GM06990 (cell line): Measurements from ENCODE around the gene CCDC196.
"Not testable (repeated sequence)": the region's sequence is repeated elsewhere in the genome, so short reads cannot be mapped to it uniquely, and the experiment has no call there.

Experiments
- DNase-seq: peaks from one replicate; pipeline ENCODE4 v3.0.0-alpha.2; 2011; ENCODE audit not compliant: insufficient read length; ENCODE audit errors: extremely low read depth
- H3K27me3 ChIP-seq: replicated peaks from 2 replicates; pipeline ENCODE4 v1.6.0; 2011; ENCODE audit warnings: low read length; ENCODE audit not compliant: control insufficient read depth, insufficient read depth
- H3K36me3 ChIP-seq: 2 replicates; pipeline ENCODE4 v1.5.1; 2011; ENCODE audit warnings: low read length; ENCODE audit not compliant: control insufficient read depth, insufficient read depth
- H3K4me3 ChIP-seq: replicated peaks from 2 replicates; pipeline ENCODE4 v1.5.1; 2011; ENCODE audit warnings: low read depth, mild to moderate bottlenecking, control low read depth, low read length
- TF ChIP-seq, protein P1 (sequence below): IDR thresholded peaks from 2 replicates; pipeline ENCODE4 v1.5.1; 2011; ENCODE audit warnings: low read length, control low read depth, mild to moderate bottlenecking, inconsistent platforms; ENCODE audit not compliant: insufficient read depth, poor library complexity, severe bottlenecking

The CCDC196 gene

DNA sequence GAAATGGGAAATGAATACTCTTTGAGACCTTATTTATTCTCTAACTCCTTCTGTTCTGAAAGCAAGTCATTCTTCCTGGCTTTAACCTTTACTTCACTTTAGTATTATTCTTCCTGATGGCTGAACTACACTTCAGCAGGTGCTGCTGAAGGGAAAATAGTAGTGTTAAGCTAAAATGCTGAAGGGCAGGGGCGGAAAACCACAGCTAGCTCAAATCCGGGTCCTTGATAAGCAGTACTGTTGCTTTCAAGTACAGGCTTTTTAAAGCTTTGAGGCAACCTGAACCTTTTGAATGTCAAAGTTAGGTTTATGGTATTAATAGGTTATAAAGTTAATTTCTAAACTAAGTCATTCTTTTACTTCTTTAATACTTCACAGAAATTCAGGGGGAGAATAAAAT lies 10.7 kb downstream of the CCDC196 start:
- no peak for DNase-seq
- H3K4me3 ChIP-seq: no peak overlapping the region
- TF ChIP-seq, protein P1, sequence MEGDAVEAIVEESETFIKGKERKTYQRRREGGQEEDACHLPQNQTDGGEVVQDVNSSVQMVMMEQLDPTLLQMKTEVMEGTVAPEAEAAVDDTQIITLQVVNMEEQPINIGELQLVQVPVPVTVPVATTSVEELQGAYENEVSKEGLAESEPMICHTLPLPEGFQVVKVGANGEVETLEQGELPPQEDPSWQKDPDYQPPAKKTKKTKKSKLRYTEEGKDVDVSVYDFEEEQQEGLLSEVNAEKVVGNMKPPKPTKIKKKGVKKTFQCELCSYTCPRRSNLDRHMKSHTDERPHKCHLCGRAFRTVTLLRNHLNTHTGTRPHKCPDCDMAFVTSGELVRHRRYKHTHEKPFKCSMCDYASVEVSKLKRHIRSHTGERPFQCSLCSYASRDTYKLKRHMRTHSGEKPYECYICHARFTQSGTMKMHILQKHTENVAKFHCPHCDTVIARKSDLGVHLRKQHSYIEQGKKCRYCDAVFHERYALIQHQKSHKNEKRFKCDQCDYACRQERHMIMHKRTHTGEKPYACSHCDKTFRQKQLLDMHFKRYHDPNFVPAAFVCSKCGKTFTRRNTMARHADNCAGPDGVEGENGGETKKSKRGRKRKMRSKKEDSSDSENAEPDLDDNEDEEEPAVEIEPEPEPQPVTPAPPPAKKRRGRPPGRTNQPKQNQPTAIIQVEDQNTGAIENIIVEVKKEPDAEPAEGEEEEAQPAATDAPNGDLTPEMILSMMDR: no peak
- no peaks in the 10 kb centered on the region for H3K36me3 ChIP-seq
- no peaks in the 10 kb centered on the region for H3K27me3 ChIP-seq

DNA sequence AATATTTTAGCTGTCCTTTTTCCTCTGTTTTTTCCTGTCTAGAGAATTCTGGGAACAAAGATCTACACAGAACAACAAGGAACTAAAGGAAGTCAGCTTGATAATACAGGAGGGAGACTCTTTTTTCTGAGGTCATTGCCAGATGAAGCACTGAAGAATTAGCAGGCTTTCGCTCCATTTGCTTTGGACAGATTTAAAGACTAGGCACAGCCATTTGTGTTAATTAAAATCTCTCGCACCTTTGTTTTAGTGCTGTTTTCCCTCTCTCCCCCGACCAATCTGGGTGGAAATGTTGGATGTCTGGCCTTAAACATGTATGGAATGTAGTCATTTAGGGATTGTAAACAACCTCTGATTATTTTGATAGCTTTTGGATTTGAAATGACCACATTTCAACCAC lies 12.1 kb downstream of the CCDC196 start:
- Histone ChIP-seq H3K4me3 (no peak overlapping the region), H3K27me3 (no peaks in the 10 kb centered on the region), H3K36me3 (no peaks in the 10 kb centered on the region)
- TF ChIP-seq, protein P1: no peak
- DNase-seq: no peak

DNA sequence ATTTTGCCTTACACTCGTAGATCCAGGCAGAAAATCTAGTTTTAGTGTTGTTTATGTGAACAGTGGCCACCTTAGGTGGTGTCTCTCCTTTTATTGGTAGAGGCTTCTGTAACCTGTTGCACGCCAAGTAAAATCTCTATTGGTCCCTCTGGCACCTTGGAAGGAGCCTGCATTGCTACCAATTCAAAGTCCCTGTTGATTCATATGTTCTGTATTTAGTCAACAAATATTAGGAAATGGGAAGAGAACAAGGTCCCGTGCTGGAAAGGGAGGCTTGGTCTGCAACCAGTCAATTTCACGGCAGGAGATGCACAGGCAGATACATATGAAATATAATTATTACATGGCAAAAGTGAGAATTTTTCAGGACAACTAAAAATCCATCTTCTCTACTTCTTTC lies 15.4 kb downstream of the CCDC196 start:
- Histone ChIP-seq H3K36me3 (no peaks in the 10 kb centered on the region), H3K27me3 (no peaks in the 10 kb centered on the region), H3K4me3 (no peak overlapping the region)
- DNase-seq: no peak
- TF ChIP-seq, protein P1: no peak

DNA sequence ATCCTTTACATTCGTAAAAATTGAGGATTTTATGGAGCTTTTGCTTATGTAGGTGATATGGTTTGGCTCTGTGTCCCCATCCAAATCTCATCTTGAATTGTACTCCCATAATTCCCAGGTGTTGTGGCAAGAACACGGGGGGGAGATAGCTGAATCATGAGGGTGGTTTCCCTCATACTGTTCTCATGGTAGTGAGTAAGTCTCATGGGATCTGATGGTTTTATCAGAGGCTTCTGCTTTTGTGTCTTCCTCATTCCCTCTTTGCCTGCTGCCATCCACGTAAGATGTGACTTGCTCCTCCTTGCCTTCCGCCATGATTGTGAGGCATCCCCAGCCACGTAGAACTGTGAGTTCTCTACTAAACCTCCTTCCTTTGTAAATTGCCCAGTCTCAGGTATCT lies 16.7 kb downstream of the CCDC196 start:
- DNase-seq, H3K4me3 ChIP-seq, H3K36me3 ChIP-seq, H3K27me3 ChIP-seq: not testable (repeated sequence)

DNA sequence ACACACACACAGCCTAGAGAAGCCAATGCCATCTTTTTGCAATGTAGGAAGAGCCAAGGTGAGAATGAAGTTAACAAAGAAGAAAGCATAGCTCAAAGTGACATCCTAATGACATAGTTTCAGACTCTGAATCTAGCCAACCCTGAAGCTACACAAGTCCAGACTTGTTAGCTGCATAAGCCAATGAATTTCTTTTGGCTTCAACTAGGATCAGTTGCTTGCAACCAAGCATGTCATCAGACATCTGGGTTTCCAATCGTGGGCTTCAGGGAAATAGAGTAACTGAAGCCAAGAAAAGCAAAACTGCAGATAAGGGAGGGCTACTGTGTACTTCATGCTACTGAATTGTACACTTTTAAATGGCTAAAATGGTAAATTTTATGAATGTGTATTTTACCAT lies 17.4 kb downstream of the CCDC196 start:
- TF ChIP-seq, protein P1: no peak
- Histone ChIP-seq H3K4me3 (no peak overlapping the region), H3K36me3 (no peaks in the 10 kb centered on the region), H3K27me3 (no peaks in the 10 kb centered on the region)
- DNase-seq: no peak

DNA sequence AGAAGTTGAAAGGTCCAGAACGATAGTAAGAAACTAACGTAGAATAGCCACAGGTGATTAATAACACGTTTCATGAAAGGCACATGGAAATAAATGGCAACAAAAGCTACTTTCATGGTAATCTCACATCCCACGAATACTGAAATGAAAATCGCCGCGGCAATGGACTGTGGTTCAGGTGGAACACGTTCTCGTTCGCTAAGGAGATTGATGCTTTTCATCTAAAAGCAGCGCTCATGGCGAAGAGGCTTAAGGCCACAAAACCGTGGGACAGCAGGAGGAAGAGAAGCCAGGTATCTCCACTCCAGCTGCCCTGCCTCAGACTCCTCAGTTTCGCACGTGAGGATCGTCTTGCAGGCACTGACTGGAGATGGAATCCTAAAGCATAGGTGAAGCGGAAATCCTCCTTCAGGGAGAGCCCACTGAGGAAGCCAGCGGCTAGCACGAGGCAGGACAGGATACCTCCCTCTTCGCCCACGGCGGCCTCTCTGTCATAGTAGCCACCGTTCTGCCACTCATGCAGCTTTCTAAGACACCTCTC lies 21.1 kb downstream of the CCDC196 start:
- Histone ChIP-seq H3K27me3 (no peaks in the 10 kb centered on the region), H3K36me3 (no peaks in the 10 kb centered on the region), H3K4me3 (peak overlapping the region; percentile 100)
- DNase-seq: no peak
- TF ChIP-seq, protein P1: no peak
